GM12873 (cell line): ENCODE results near the gene GABPB2.

Experiments
- TF ChIP-seq, protein P1 (sequence below): IDR thresholded peaks from 2 replicates; pipeline ENCODE4 v1.5.1; 2012; ENCODE audit warnings: low read depth, mild to moderate bottlenecking, moderate library complexity, low read length, control low read depth; ENCODE audit not compliant: insufficient read depth; ENCODE audit errors: missing control alignments

The GABPB2 gene

DNA sequence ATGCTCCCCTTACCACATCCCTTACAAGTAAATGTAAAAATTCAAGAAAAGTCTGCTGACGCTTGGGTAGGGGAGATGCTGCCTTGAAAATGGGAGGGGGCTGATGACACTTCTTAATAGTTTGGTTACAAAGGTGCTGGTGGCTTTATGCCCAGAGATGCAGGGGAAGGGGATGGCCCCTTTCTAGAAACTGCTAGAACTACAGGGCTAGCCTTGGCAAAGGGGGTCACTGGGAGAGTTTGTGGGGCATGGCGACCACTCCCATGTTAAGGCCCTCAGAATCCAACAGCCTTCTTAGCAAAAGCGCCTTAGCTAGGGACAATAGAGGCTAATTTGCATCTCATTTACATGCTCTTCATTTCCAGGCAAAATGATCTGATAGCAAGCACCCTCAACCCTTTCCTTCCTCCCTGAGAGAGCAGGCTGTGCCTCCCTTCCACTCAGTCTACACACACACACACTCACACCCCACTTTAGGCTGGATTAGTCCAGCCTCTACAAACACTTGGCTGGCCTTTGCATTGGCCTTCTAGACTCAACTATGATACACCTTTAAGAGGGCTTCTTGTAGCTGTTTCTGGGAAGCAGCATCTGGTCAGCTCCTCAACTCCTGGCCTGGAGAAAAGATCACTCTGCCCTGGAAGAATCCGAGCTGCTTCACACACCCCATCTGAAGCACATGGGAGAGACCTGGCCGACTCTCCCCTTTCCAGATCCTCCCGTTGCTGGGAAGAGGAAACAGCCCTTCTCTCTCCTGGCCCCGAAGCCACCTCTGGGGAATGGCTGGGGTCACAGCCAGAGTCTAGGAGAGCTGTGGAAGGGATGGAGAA, 74.1 kb downstream of the GABPB2 start:
- TF ChIP-seq, protein P1, sequence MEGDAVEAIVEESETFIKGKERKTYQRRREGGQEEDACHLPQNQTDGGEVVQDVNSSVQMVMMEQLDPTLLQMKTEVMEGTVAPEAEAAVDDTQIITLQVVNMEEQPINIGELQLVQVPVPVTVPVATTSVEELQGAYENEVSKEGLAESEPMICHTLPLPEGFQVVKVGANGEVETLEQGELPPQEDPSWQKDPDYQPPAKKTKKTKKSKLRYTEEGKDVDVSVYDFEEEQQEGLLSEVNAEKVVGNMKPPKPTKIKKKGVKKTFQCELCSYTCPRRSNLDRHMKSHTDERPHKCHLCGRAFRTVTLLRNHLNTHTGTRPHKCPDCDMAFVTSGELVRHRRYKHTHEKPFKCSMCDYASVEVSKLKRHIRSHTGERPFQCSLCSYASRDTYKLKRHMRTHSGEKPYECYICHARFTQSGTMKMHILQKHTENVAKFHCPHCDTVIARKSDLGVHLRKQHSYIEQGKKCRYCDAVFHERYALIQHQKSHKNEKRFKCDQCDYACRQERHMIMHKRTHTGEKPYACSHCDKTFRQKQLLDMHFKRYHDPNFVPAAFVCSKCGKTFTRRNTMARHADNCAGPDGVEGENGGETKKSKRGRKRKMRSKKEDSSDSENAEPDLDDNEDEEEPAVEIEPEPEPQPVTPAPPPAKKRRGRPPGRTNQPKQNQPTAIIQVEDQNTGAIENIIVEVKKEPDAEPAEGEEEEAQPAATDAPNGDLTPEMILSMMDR = no peak

DNA sequence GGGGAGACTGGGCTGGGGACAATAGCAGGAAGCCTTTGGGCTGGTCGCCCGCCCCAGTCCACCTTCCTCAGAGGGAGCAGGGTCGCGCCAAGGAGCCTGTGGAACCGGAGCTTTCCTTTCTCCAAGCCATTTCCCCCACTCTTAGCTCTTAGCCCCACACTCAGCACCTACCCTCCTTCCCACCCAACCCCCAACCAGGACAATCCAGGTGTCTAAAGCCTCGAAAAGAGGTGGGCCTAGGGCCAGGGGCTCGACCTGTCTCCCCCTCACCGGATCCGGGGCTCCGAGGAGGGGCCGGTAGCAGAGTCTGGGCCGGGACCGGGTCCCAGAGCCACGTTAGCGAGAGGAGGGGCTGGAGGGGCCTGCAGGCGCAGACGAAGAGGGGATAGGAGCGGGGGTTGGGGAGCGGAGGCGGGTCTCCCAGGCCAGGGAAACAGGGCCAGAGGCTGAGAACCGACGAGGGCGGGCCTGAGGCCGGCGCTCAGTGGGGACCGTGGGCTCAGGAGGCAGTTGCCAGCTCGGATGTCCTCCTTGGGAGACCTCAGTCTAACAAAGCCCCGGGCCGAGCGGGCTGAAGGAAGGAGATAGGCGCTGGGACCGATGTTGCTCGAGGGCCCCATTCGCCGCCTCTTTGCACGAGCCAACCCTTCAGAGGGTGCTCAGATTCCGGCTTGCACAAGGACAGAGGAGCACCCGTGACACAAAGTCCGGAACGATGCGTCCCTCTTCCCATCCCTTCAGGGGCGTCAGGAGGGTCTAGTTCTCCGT, 74.9 kb downstream of the GABPB2 start:
- TF ChIP-seq, protein P1 = no peak

DNA sequence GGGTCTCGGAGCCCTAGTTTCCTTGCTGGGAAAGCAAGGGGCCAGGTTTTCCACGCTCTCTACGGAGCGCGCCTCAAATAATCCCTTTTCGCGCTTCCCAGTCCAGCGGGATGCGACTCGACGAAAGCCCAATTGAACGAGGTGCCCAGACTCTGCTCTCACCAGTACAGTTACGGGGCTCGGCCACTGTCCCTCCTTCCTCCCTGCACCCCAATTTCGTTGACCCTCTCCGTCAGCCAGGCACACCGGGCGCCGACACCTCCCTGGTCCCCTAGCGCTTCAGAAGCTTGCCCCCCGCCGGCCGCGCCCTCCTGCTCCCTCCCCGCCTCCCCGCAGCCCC, 75.5 kb downstream of the GABPB2 start:
- TF ChIP-seq, protein P1 = no peak

DNA sequence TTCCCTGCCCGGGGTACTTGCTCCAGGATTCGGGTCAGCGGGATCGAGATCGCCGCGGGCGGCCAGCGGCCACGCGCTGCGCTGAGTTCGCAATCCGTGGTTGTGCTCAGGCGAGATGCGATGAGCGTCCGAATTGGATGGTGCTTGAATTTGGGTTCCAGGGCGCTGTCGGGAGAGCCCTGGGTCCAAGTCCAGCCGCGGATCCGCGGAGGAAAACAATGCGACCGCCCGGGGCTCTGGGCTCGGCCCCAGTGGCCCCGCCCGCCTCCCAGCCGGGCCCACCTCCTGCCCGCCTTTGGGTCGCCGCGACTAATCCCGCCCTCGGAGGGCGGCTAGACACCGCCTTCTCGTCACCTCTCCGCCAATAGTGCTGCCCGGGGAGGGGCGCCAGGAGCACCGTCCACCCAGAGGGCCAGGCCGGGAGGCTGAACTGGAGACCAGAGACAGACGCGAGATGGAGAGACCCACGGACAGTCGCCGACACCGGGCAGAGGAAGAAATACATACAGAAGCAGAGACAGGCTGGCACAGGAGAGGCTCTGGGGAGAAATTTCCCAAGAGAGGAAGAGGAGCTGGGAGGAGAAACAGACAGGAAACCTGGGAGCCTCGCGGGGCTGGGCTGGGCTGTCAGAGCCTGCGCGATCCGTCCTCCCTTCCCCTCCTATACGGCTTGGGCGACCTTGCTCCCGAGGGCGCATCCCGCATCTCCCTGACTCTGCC, 76.0 kb downstream of the GABPB2 start, which contains the start of gene SEMA6C:
Gene SEMA6C (minus strand): TSS at position 220 of the 720 bp plus-strand sequence. CDS start 4,010 bp downstream, outside the sequence.
- TF ChIP-seq, protein P1 = no peak

DNA sequence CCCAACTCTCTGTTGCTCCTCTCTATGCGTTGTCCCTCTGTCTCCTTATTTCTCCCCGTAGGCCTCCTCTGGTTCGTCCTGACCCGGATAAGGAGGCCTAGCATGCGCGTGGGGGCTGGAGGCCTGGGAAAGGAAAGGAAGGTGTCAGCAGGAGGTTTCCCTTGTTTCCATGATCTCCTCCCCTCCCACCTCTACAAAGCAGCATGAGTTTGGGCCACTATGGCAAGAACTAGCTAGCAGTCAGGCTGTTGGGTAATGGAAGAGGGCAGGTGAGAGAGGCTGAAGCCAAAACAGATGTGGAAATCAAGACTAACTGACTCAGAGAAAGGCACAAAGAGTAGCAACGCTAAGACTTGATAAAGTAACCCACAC, 76.6 kb downstream of the GABPB2 start:
- TF ChIP-seq, protein P1 = no peak

DNA sequence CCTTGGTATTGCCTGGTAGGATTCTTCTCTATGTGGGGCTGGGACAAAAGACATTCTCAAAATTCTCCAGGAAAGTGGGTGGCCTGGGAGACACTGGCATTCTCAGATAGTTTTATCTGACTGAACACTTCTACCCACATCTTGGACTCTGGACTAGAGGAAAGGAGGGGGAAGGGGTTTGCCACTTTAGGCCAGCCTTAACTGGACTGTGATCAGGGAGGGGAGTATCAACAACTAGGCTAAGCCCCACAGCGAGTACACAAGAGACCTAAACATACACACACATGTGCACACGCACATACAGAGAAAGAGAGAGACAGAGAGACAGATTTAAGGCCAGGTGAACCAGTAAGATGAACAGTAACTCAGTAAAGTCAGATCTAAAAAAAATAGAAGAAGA, 77.1 kb downstream of the GABPB2 start:
- TF ChIP-seq, protein P1 = no peak

DNA sequence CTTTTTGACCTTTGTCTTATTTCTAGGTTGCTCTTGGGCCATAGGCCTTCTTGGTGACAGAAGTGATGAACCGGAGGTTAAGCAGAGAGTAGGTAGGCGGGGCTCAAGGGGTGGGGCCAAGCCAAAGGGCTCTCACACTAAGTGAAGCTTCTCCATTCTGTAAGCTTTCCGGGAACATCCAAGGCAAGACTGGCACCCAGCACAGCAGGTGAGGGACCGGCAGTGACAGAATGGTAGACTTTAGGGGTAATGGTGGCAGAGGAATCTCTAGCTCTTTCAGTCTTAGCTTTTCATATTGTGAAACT, 85.9 kb downstream of the GABPB2 start, which contains the start of gene TNFAIP8L2:
Gene TNFAIP8L2 (plus strand): TSS at position 135 of the 305 bp plus-strand sequence. CDS start 2,049 bp downstream, outside the sequence.
- TF ChIP-seq, protein P1 = no peak
